ENCODE results near the gene CFAP54. TPM values are rescaled to one million over a fixed set of nuclear protein-coding genes. Genes with fewer than 3 reads are reported as not detected.

The CFAP54 gene
- total RNA-seq, 1 donor from 2014 or later, result 0.16 TPM

DNA sequence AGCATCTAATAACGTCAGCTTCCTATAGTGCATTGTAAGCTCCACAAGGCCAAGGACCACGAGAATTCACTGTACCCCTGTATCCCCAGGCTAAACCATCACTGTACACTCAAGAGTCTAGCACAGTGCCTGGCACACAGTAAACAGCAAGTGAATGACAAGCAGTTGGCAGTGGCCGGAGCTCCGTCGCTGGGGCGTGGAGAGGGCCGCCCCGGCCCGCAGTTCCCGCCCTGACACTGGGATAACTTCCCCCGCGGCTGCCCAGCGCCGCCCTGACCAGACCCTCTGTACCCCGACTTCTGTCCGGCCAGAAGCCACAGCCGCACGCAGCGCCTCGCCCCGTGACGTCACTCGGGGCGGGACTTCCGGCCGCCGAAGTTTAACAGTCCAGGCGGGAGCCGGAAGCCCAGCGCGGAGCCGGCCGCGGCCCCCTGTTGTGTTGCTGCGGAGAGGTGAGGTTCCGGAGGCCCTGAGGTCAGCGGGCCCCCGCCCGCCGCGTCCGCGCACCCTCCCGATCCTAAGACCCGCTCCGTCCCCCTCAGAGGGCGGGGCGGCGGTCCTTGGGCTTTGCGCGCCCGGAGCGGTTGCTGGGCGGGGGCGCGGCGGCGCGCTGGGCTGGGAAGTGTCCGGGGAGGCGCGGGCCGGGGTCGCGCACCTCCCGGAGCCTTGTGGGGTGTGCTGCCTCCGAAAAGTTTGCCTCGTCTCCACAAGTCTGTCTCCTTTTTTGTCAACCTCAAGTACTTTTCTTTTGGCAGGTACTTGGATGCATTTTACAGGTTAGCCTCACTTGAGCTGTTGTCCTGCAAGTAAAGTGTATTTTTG, 417.7 kb downstream of the CFAP54 start, which contains the start of gene NEDD1:
Gene NEDD1 (plus strand): TSS at position 409 of the 822 bp plus-strand sequence. CDS start 2,503 bp downstream, outside the sequence.
- intact Hi-C loops (cut with micrococcal nuclease), result no loop called here
- Histone ChIP-seq H3K4me3 (peak within 1 kb of the TSS; percentile 91), H3K9me3 (replicated peaks) (no peaks in the 10 kb centered on the region), H3K4me1 (peaks cover 37% of the 10 kb centered on the region), H3K36me3 (no peaks in the 10 kb centered on the region), H3K27me3 (ENCODE audit: low read depth) (no peaks in the 10 kb centered on the region), H3K27ac (replicated peaks) (peak within 1 kb of the TSS; percentile 87)
- TF ChIP-seq, protein P1, sequence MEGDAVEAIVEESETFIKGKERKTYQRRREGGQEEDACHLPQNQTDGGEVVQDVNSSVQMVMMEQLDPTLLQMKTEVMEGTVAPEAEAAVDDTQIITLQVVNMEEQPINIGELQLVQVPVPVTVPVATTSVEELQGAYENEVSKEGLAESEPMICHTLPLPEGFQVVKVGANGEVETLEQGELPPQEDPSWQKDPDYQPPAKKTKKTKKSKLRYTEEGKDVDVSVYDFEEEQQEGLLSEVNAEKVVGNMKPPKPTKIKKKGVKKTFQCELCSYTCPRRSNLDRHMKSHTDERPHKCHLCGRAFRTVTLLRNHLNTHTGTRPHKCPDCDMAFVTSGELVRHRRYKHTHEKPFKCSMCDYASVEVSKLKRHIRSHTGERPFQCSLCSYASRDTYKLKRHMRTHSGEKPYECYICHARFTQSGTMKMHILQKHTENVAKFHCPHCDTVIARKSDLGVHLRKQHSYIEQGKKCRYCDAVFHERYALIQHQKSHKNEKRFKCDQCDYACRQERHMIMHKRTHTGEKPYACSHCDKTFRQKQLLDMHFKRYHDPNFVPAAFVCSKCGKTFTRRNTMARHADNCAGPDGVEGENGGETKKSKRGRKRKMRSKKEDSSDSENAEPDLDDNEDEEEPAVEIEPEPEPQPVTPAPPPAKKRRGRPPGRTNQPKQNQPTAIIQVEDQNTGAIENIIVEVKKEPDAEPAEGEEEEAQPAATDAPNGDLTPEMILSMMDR (IDR thresholded peaks at IDR 0.05; ENCODE audit: borderline replicate concordance), result no peak
- DNase-seq, result peak; percentile 87

GRCh38 chr12:96907671-96908422, 418.5 kb downstream of the CFAP54 start:
- H3K27me3 ChIP-seq (ENCODE audit: low read depth), result no peaks in the 10 kb centered on the region
- intact Hi-C loops (cut with micrococcal nuclease), result no loop called here
- no peaks in the 10 kb centered on the region for H3K36me3 ChIP-seq
- TF ChIP-seq, protein P1 (IDR thresholded peaks at IDR 0.05; ENCODE audit: borderline replicate concordance), result no peak
- H3K4me1 ChIP-seq, result peaks cover 45% of the 10 kb centered on the region
- peak overlapping the region; percentile 91 for H3K4me3 ChIP-seq
- no peak for DNase-seq
- H3K9me3 ChIP-seq (replicated peaks), result no peaks in the 10 kb centered on the region
- peak overlapping the region; percentile 87 for H3K27ac ChIP-seq (replicated peaks)

GRCh38 chr12:96908423-96908675, 419.0 kb downstream of the CFAP54 start:
- no peaks in the 10 kb centered on the region for H3K36me3 ChIP-seq
- TF ChIP-seq, protein P1 (IDR thresholded peaks at IDR 0.05; ENCODE audit: borderline replicate concordance), result no peak
- H3K27me3 ChIP-seq (ENCODE audit: low read depth), result no peaks in the 10 kb centered on the region
- no peaks in the 10 kb centered on the region for H3K9me3 ChIP-seq (replicated peaks)
- DNase-seq, result no peak
- intact Hi-C loops (cut with micrococcal nuclease), result no loop called here
- peaks cover 48% of the 10 kb centered on the region for H3K4me1 ChIP-seq
- no peak overlapping the region for H3K27ac ChIP-seq (replicated peaks)
- peak overlapping the region; percentile 91 for H3K4me3 ChIP-seq

GRCh38 chr12:96912261-96912660, 422.9 kb downstream of the CFAP54 start:
- intact Hi-C loops (cut with micrococcal nuclease), result no loop called here
- DNase-seq, result no peak
- no peaks in the 10 kb centered on the region for H3K9me3 ChIP-seq (replicated peaks)
- H3K27ac ChIP-seq (replicated peaks), result no peak overlapping the region
- TF ChIP-seq, protein P1 (IDR thresholded peaks at IDR 0.05; ENCODE audit: borderline replicate concordance), result no peak
- no peaks in the 10 kb centered on the region for H3K27me3 ChIP-seq (ENCODE audit: low read depth)
- H3K36me3 ChIP-seq, result no peaks in the 10 kb centered on the region
- no peak overlapping the region for H3K4me3 ChIP-seq
- peaks cover 36% of the 10 kb centered on the region for H3K4me1 ChIP-seq

DNA sequence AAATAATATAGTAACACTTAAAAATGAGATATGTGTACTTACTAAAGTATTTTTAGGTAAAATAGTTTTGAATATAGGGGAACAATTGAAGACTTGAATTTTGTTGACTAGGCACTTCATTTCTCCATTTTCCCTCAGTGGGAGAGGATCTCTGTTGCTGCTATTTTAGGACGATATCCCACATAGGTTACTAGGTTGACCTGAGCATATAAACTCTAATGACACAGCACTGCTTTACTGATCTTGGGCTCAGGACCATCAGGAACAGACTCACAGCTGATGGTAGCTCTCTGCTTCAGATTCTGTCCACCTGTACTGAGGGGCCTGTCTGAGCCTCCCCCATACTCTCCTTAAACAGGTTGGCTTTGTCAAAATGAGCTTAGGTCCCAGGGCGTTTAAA, 423.6 kb downstream of the CFAP54 start:
- Histone ChIP-seq H3K36me3 (no peaks in the 10 kb centered on the region), H3K27me3 (ENCODE audit: low read depth) (no peaks in the 10 kb centered on the region), H3K27ac (replicated peaks) (no peak overlapping the region), H3K4me1 (peaks cover 31% of the 10 kb centered on the region), H3K4me3 (no peak overlapping the region), H3K9me3 (replicated peaks) (no peaks in the 10 kb centered on the region)
- TF ChIP-seq, protein P1 (IDR thresholded peaks at IDR 0.05; ENCODE audit: borderline replicate concordance), result no peak
- no peak for DNase-seq
- intact Hi-C loops (cut with micrococcal nuclease), result no loop called here

Data from left ventricle myocardium inferior (tissue), 1 donor.